IMR-90 (cell line): ENCODE measurements around the gene ULK1. TPM values are rescaled to one million over a fixed set of nuclear protein-coding genes. Genes with fewer than 3 reads are reported as not detected.

Experiments
- ATAC-seq: fragments of 200-7000 bp; cut with Tn5 transposase; 2 replicates; pipeline ENCODE4 v1.9.1; 2020; ENCODE audit warnings: low read depth, mild to moderate bottlenecking, moderate library complexity
- BruUV-seq: library from RNA; stranded (reverse); fragments of 400-500 nt; replicated peaks from 2 replicates; lab custom pipeline; 2021; lab: Mats Ljungman, UMichigan
- CTCF ChIA-PET: fragments of 300-600 bp; formaldehyde crosslinking; extraction: SDS; loops from one replicate; lab custom pipeline; 2021; ENCODE audit warnings: antibody characterized with exemption; lab: Yijun Ruan, JAX
- POLR2A ChIA-PET: fragments of 300-600 bp; sonication (Branson Sonifier 250); formaldehyde crosslinking; loops from one replicate; lab custom pipeline; 2022; ENCODE audit warnings: antibody characterized with exemption; ENCODE audit not compliant: unreplicated experiment; lab: Charles Lee
- DNase-seq: peaks from one replicate; pipeline ENCODE4 v3.0.0; 2013
- H2AFZ ChIP-seq: replicated peaks from 2 replicates; pipeline ENCODE3; 2013; ENCODE audit warnings: low read length, mild to moderate bottlenecking; ENCODE audit not compliant: poor library complexity
- H2AK5ac ChIP-seq: 2 replicates; pipeline ENCODE4 v1.6.1; 2013; ENCODE audit warnings: low read depth, low read length, inconsistent platforms
- H2AK9ac ChIP-seq: replicated peaks from 2 replicates; pipeline ENCODE3; 2013; ENCODE audit warnings: mild to moderate bottlenecking, low read depth, low read length, moderate library complexity; ENCODE audit not compliant: poor library complexity
- H2BK120ac ChIP-seq: 2 replicates; pipeline ENCODE4 v1.6.1; 2013; ENCODE audit warnings: low read depth, low read length, inconsistent platforms
- H2BK15ac ChIP-seq: 3 replicates; pipeline ENCODE4 v1.6.1; 2013; ENCODE audit warnings: low read depth, low read length, inconsistent platforms
- H2BK20ac ChIP-seq: 2 replicates; pipeline ENCODE4 v1.6.1; 2013; ENCODE audit warnings: low read depth, mild to moderate bottlenecking, inconsistent platforms, low read length, moderate library complexity
- H2BK5ac ChIP-seq: 2 replicates; pipeline ENCODE4 v1.6.1; 2013; ENCODE audit warnings: mild to moderate bottlenecking, low read depth, low read length, inconsistent platforms; ENCODE audit not compliant: poor library complexity, severe bottlenecking
- H3K14ac ChIP-seq: replicated peaks from 2 replicates; pipeline ENCODE4 v1.6.1; 2013; ENCODE audit warnings: low read depth, low read length, inconsistent platforms
- H3K18ac ChIP-seq: 2 replicates; pipeline ENCODE4 v1.6.1; 2013; ENCODE audit warnings: low read depth, low read length, control low read depth
- H3K23ac ChIP-seq: 2 replicates; pipeline ENCODE4 v1.6.1; 2013; ENCODE audit warnings: low read depth, low read length, inconsistent platforms
- H3K27ac ChIP-seq: 2 replicates; pipeline ENCODE4 v1.5.1; 2013; ENCODE audit warnings: mild to moderate bottlenecking, control low read depth, low read length; ENCODE audit not compliant: insufficient read depth
- H3K27me3 ChIP-seq: 2 replicates; pipeline ENCODE4 v1.6.1; 2013; ENCODE audit warnings: low read length; ENCODE audit not compliant: control insufficient read depth, insufficient read depth
- H3K36me3 ChIP-seq: 2 replicates; pipeline ENCODE4 v1.6.1; 2013; ENCODE audit warnings: low read length, mixed read lengths; ENCODE audit not compliant: control insufficient read depth, insufficient read depth
- H3K4ac ChIP-seq: 2 replicates; pipeline ENCODE4 v1.6.1; 2013; ENCODE audit warnings: low read depth, low read length, inconsistent platforms
- H3K4me1 ChIP-seq: 2 replicates; pipeline ENCODE4 v1.6.1; 2013; ENCODE audit warnings: low read length, mixed read lengths; ENCODE audit not compliant: control insufficient read depth, insufficient read depth
- H3K4me2 ChIP-seq: 2 replicates; pipeline ENCODE4 v1.6.1; 2013; ENCODE audit warnings: low read depth, mild to moderate bottlenecking, control low read depth, low read length, moderate library complexity
- H3K4me3 ChIP-seq: 2 replicates; pipeline ENCODE4 v1.5.1; 2013; ENCODE audit warnings: low read depth, mild to moderate bottlenecking, control low read depth, low read length, moderate library complexity; ENCODE audit not compliant: insufficient read depth
- H3K56ac ChIP-seq: 2 replicates; pipeline ENCODE4 v1.6.1; 2013; ENCODE audit warnings: low read length, inconsistent platforms; ENCODE audit not compliant: insufficient read depth; ENCODE audit errors: extremely low read depth
- H3K79me1 ChIP-seq, 2 experiments: 2 replicates each; pipeline ENCODE4 v1.6.1; 2013; ENCODE audit warnings: low read length in 2 of 2, inconsistent platforms in 1 of 2, low read depth in 1 of 2
- H3K9ac ChIP-seq: 2 replicates; pipeline ENCODE4 v1.6.1; 2013; ENCODE audit warnings: low read depth, low read length, control low read depth
- H3K9me1 ChIP-seq: 2 replicates; pipeline ENCODE4 v1.6.1; 2013; ENCODE audit warnings: low read length, inconsistent platforms; ENCODE audit not compliant: insufficient read depth
- H3K9me3 ChIP-seq: 2 replicates; pipeline ENCODE4 v1.6.1; 2013; ENCODE audit warnings: low read length; ENCODE audit not compliant: control insufficient read depth, insufficient read depth
- H4K20me1 ChIP-seq: 2 replicates; pipeline ENCODE4 v1.6.1; 2013; ENCODE audit warnings: low read length, inconsistent platforms; ENCODE audit not compliant: insufficient read depth
- H4K5ac ChIP-seq: 2 replicates; pipeline ENCODE4 v1.6.1; 2013; ENCODE audit warnings: mild to moderate bottlenecking, low read depth, low read length, control low read depth
- H4K8ac ChIP-seq, 2 experiments: 2 replicates each; pipeline ENCODE4 v1.6.1; 2013; ENCODE audit warnings: low read depth in 2 of 2, low read length in 2 of 2, control low read depth in 1 of 2, inconsistent platforms in 1 of 2
- H4K91ac ChIP-seq: 2 replicates; pipeline ENCODE4 v1.6.1; 2013; ENCODE audit warnings: low read depth, low read length, inconsistent platforms; ENCODE audit not compliant: insufficient read depth
- BHLHE40 ChIP-seq: fragments of 150-350 bp; IDR thresholded peaks from 2 replicates; pipeline ENCODE4 v1.6.1; 2016; ENCODE audit warnings: mild to moderate bottlenecking, low read depth, low read length
- CHD1 ChIP-seq: IDR thresholded peaks from 2 replicates; pipeline ENCODE4 v1.6.1; 2012; ENCODE audit warnings: low read depth, low read length, improper control_type of control experiment
- ELK1 ChIP-seq: fragments of 150-350 bp; IDR thresholded peaks from 2 replicates; pipeline ENCODE4 v1.6.1; 2016; ENCODE audit warnings: low read depth, mild to moderate bottlenecking, low read length, moderate library complexity, borderline replicate concordance
- FOS ChIP-seq: fragments of 150-350 bp; IDR thresholded peaks from 2 replicates; pipeline ENCODE4 v1.6.1; 2016; ENCODE audit warnings: low read depth, low read length
- MAFK ChIP-seq: IDR thresholded peaks from 2 replicates; pipeline ENCODE4 v1.6.1; 2012; ENCODE audit warnings: low read depth, low read length, improper control_type of control experiment
- RAD21 ChIP-seq: IDR thresholded peaks from 2 replicates; pipeline ENCODE4 v1.6.1; 2012; ENCODE audit warnings: low read length, improper control_type of control experiment
- RCOR1 ChIP-seq: IDR thresholded peaks from 2 replicates; pipeline ENCODE4 v1.6.1; 2012; ENCODE audit warnings: mild to moderate bottlenecking, low read length, improper control_type of control experiment; ENCODE audit not compliant: insufficient replicate concordance
- RFX5 ChIP-seq: IDR thresholded peaks from 2 replicates; pipeline ENCODE4 v1.8.0; 2012; ENCODE audit warnings: low read depth, mild to moderate bottlenecking, low read length, moderate library complexity
- SMC3 ChIP-seq: fragments of 150-350 bp; IDR thresholded peaks from 2 replicates; pipeline ENCODE4 v1.6.1; 2016; ENCODE audit warnings: low read depth, mild to moderate bottlenecking, antibody characterized with exemption, low read length, moderate library complexity
- USF2 ChIP-seq: fragments of 150-350 bp; IDR thresholded peaks from 2 replicates; pipeline ENCODE4 v1.6.1; 2017; ENCODE audit warnings: mild to moderate bottlenecking, antibody characterized with exemption, low read length, low read depth
- WGBS, 2 experiments: methylation state at CpG; one replicate each; pipeline versions ENCODE4 v1.1.5 to v1.1.7; 2013; ENCODE audit warnings: missing lambda C conversion rate in 2 of 2; ENCODE audit not compliant: insufficient read length in 1 of 2; ENCODE audit errors: extremely low coverage in 2 of 2; 5-methylcytosine and 5-hydroxymethylcytosine counted together
- dilution Hi-C: fragments of 300-500 bp; cut with HindIII; formaldehyde crosslinking; loops from one replicate; pipeline ENCODE4 v1.14.3; 2018; ENCODE audit warnings: low sequenced_read_pairs; ENCODE audit not compliant: unreplicated experiment
- in situ Hi-C: fragments of 300-500 bp; cut with MboI; formaldehyde crosslinking; loops from 3 replicates; pipeline ENCODE4 v1.14.3; 2019; ENCODE audit warnings: low sequenced_read_pairs, inconsistent platforms, mixed read lengths
- intact Hi-C: fragments of 100-400 bp; cut with micrococcal nuclease; formaldehyde crosslinking; loops from 2 replicates; pipeline ENCODE4 v1.10.0; 2022
- polyA plus RNA-seq, 3 experiments: library from polyadenylated mRNA; depleted of rRNA; stranded (reverse); fragments of >200 nt; gene quantifications; 2 replicates each; pipeline ENCODE4 v1.2.3, GENCODE V29; 2012; ENCODE audit warnings: low replicate concordance in 1 of 3
- total RNA-seq: library from RNA; depleted of rRNA; stranded (reverse); fragments of >200 nt; gene quantifications from 2 replicates; pipeline ENCODE4 v1.2.3, GENCODE V29; 2012

Gene ULK1
- total and polyA plus RNA-seq, 2 of the 4 experiments (the other 2 are of a cell fraction), result 1.8 to 19.2 TPM

- no peak for TF ChIP-seq RAD21
These were observed 7.3 kb downstream of the ULK1 start (continued) for GRCh38 chr12:131901431-131902331.

GRCh38 chr12:131902332-131903241 is 8.2 kb downstream of the ULK1 start:
- Histone ChIP-seq H3K4ac (no peak overlapping the region), H3K4me2 (no peak overlapping the region), H3K9me1 (peaks cover 11% of the 10 kb centered on the region; the same call in 1 of the 2 replicates), H2BK15ac (no peak overlapping the region), H3K56ac (no peak overlapping the region), H3K9me3 (no peaks in the 10 kb centered on the region), H4K5ac (no peak overlapping the region), H3K14ac (no peak overlapping the region), H2BK20ac (no peak overlapping the region), H2BK120ac (no peak overlapping the region), H4K91ac (no peak overlapping the region), H3K23ac (no peak overlapping the region), H2AK5ac (no peak overlapping the region), H3K9ac (no peak overlapping the region), H2AK9ac (no peak overlapping the region), H3K79me1 (peaks cover 16 to 73% of the 10 kb centered on the region in 2 experiments), H3K4me3 (no peak overlapping the region), H3K27ac (no peak overlapping the region), H4K20me1 (peaks cover 57% of the 10 kb centered on the region), H3K36me3 (peaks cover 21% of the 10 kb centered on the region), H3K27me3 (no peaks in the 10 kb centered on the region), H3K4me1 (no peaks in the 10 kb centered on the region), H3K18ac (no peak overlapping the region), H2BK5ac (no peak overlapping the region), H2AFZ (no peak overlapping the region), H4K8ac (no peak overlapping the region)
- ATAC-seq (no peak), DNase-seq (no peak)
- CTCF ChIA-PET, result no interaction called here
- intact Hi-C loops (no loop called here), in situ Hi-C loops (no loop called here), dilution Hi-C loops (no loop called here)
- WGBS, 2 experiments, result 81% methylated on average over 6 of the region's 25 CpGs; no CpG with 5 or more reads in 1 of the 2 experiments
- POLR2A ChIA-PET, result no interaction called here
- BruUV-seq, result no TSS peak
- no peak for TF ChIP-seq BHLHE40
- no peak for TF ChIP-seq USF2
- TF ChIP-seq ELK1, result no peak
- TF ChIP-seq RFX5, result no peak
- no peak for TF ChIP-seq SMC3
- TF ChIP-seq FOS, result no peak
- TF ChIP-seq RAD21, result no peak
- no peak for TF ChIP-seq MAFK
- no peak for TF ChIP-seq CHD1
- TF ChIP-seq RCOR1, result no peak
